GM23338 (cell line): ENCODE results near the gene CNBD2. TPM values are rescaled to one million over a fixed set of nuclear protein-coding genes. Genes with fewer than 3 reads are reported as not detected.

Experiments
- ATAC-seq: fragments of 200-7000 bp; cut with Tn5 transposase; 3 replicates; pipeline ENCODE4 v1.9.1; 2020
- DNase-seq: peaks from one replicate; pipeline ENCODE4 v3.0.0-alpha.2; 2015; ENCODE audit warnings: low spot score
- H2AFZ ChIP-seq: fragments of 200-600 bp; sonication (generic); 2 replicates; pipeline ENCODE4 v1.8.0; 2016; ENCODE audit warnings: antibody characterized with exemption, mild to moderate bottlenecking, moderate library complexity
- H3F3A ChIP-seq: fragments of 200-600 bp; sonication (generic); replicated peaks from 2 replicates; pipeline ENCODE4 v1.8.0; 2017; ENCODE audit warnings: antibody characterized with exemption, mixed run types, low read depth
- H3K27ac ChIP-seq: fragments of 200-600 bp; sonication (generic); 2 replicates; pipeline ENCODE4 v1.6.1; 2016; ENCODE audit warnings: low read depth
- H3K27me3 ChIP-seq: fragments of 200-600 bp; sonication (generic); 2 replicates; pipeline ENCODE4 v1.8.0; 2016; ENCODE audit warnings: mild to moderate bottlenecking, mixed run types, moderate library complexity; ENCODE audit not compliant: insufficient read depth
- H3K36me3 ChIP-seq: fragments of 200-600 bp; sonication (generic); 2 replicates; pipeline ENCODE4 v1.8.0; 2016; ENCODE audit warnings: mild to moderate bottlenecking; ENCODE audit not compliant: insufficient read depth
- H3K4me1 ChIP-seq: fragments of 200-600 bp; sonication (generic); 2 replicates; pipeline ENCODE4 v1.8.0; 2016; ENCODE audit warnings: mild to moderate bottlenecking, moderate library complexity; ENCODE audit not compliant: insufficient read depth
- H3K4me2 ChIP-seq: fragments of 200-600 bp; sonication (generic); 2 replicates; pipeline ENCODE4 v1.7.1; 2017; ENCODE audit warnings: mixed run types
- H3K4me3 ChIP-seq: fragments of 200-600 bp; sonication (generic); 2 replicates; pipeline ENCODE4 v1.6.1; 2016; ENCODE audit warnings: mixed run types
- H3K79me2 ChIP-seq: fragments of 200-600 bp; sonication (generic); replicated peaks from 2 replicates; pipeline ENCODE4 v1.8.0; 2017; ENCODE audit warnings: mild to moderate bottlenecking; ENCODE audit not compliant: insufficient read depth
- H3K9me2 ChIP-seq: fragments of 200-600 bp; sonication (generic); 2 replicates; pipeline ENCODE4 v1.8.0; 2017; ENCODE audit not compliant: insufficient read depth
- H4K20me1 ChIP-seq: fragments of 200-600 bp; sonication (generic); replicated peaks from 2 replicates; pipeline ENCODE4 v1.8.0; 2017; ENCODE audit warnings: mild to moderate bottlenecking; ENCODE audit not compliant: insufficient read depth
- H3K27ac Mint-ChIP-seq: 2 replicates; pipeline ENCODE4 v1.8.0; 2020; ENCODE audit warnings: inconsistent platforms, mild to moderate bottlenecking, moderate library complexity, mixed read lengths
- H3K27me3 Mint-ChIP-seq: 3 replicates; pipeline ENCODE4 v1.8.0; 2022; ENCODE audit warnings: low read depth, mild to moderate bottlenecking, moderate library complexity, mixed read lengths, inconsistent platforms; ENCODE audit not compliant: insufficient read depth, poor library complexity
- H3K36me3 Mint-ChIP-seq: 3 replicates; pipeline ENCODE4 v1.8.0; 2021; ENCODE audit warnings: low read depth, mild to moderate bottlenecking, inconsistent platforms, moderate library complexity, mixed read lengths
- H3K4me1 Mint-ChIP-seq: 3 replicates; pipeline ENCODE4 v1.8.0; 2020; ENCODE audit warnings: mild to moderate bottlenecking, inconsistent platforms, mixed read lengths
- H3K4me3 Mint-ChIP-seq: 3 replicates; pipeline ENCODE4 v1.8.0; 2021; ENCODE audit warnings: moderate library complexity, mild to moderate bottlenecking, inconsistent platforms, mixed read lengths
- H3K9me3 Mint-ChIP-seq: 3 replicates; pipeline ENCODE4 v1.8.0; 2020; ENCODE audit warnings: moderate library complexity, mild to moderate bottlenecking, inconsistent platforms, mixed read lengths
- CREB1 ChIP-seq: fragments of 250-450 bp; sonication (Bioruptor Pico); IDR thresholded peaks from 2 replicates; pipeline ENCODE4 v1.5.0; 2020; ENCODE audit warnings: low read depth, mild to moderate bottlenecking, moderate library complexity
- EZH2 ChIP-seq: fragments of 200-600 bp; sonication (generic); IDR thresholded peaks from one replicate; pipeline ENCODE4 v1.8.0; 2017; ENCODE audit warnings: antibody characterized with exemption, mild to moderate bottlenecking, low read depth; ENCODE audit not compliant: unreplicated experiment
- EZH2phosphoT487 ChIP-seq: fragments of 200-600 bp; sonication (generic); IDR thresholded peaks from one replicate; pipeline ENCODE4 v1.8.1; 2018; ENCODE audit warnings: antibody characterized with exemption; ENCODE audit not compliant: unreplicated experiment
- JUNB ChIP-seq: IDR thresholded peaks from one replicate; pipeline ENCODE4 v1.6.1; 2016; ENCODE audit warnings: antibody characterized with exemption; ENCODE audit not compliant: unreplicated experiment
- NANOG ChIP-seq: IDR thresholded peaks from 2 replicates; pipeline ENCODE4 v1.6.1; 2016; ENCODE audit warnings: antibody characterized with exemption, borderline replicate concordance
- POLR2AphosphoS5 ChIP-seq: IDR thresholded peaks from 2 replicates; pipeline ENCODE4 v1.6.1; 2016; ENCODE audit warnings: antibody characterized with exemption, low read depth
- STAT1 ChIP-seq: IDR thresholded peaks from one replicate; pipeline ENCODE4 v1.6.1; 2016; ENCODE audit warnings: antibody characterized with exemption; ENCODE audit not compliant: unreplicated experiment
- ZNF114 ChIP-seq: fragments of 250-450 bp; sonication (Bioruptor Pico); IDR thresholded peaks from 2 replicates; pipeline ENCODE4 v1.5.0; 2020; ENCODE audit warnings: mild to moderate bottlenecking, moderate library complexity
- ZNF331 ChIP-seq: fragments of 250-450 bp; sonication (Bioruptor Pico); IDR thresholded peaks from 2 replicates; pipeline ENCODE4 v1.5.0; 2020; ENCODE audit warnings: low read depth, mild to moderate bottlenecking, moderate library complexity
- polyA plus RNA-seq: library from polyadenylated mRNA; unstranded; fragments of >200 nt; fragmentation: Nextera tagmentation; extraction: Ambion mirVana; gene quantifications from 2 replicates; pipeline ENCODE4 v1.2.1, GENCODE V29; 2016
- total RNA-seq: library from RNA; depleted of rRNA; stranded (reverse); fragments of >200 nt; shearing (Covaris generic); gene quantifications from 2 replicates; pipeline ENCODE4 v1.2.3, GENCODE V29; 2014
- TF ChIP-seq, protein P1 (sequence below): IDR thresholded peaks from 2 replicates; pipeline ENCODE4 v1.6.1; 2016; ENCODE audit warnings: antibody characterized with exemption
- TF ChIP-seq, protein P2 (sequence below), 2 experiments: fragments of 200-600 bp in 1 of 2; sonication (generic) in 1 of 2; conservative IDR thresholded peaks; 2 replicates each; pipeline versions ENCODE4 v1.5.1 to v1.6.1; 2016 to 2017; ENCODE audit warnings: antibody characterized with exemption in 2 of 2, low read depth in 2 of 2, mild to moderate bottlenecking in 2 of 2, moderate library complexity in 1 of 2
- TF ChIP-seq, protein P3 (sequence below): fragments of 250-450 bp; sonication (Bioruptor Pico); IDR thresholded peaks from 2 replicates; pipeline ENCODE4 v1.5.0; 2020; ENCODE audit warnings: mild to moderate bottlenecking, moderate library complexity
- TF ChIP-seq, protein P4 (sequence below): IDR thresholded peaks from one replicate; pipeline ENCODE4 v1.6.1; 2018; ENCODE audit warnings: antibody characterized with exemption; ENCODE audit not compliant: unreplicated experiment

Gene CNBD2
- total and polyA plus RNA-seq, 2 experiments from 2014 or later, result 2.7 TPM; not detected in 1

DNA sequence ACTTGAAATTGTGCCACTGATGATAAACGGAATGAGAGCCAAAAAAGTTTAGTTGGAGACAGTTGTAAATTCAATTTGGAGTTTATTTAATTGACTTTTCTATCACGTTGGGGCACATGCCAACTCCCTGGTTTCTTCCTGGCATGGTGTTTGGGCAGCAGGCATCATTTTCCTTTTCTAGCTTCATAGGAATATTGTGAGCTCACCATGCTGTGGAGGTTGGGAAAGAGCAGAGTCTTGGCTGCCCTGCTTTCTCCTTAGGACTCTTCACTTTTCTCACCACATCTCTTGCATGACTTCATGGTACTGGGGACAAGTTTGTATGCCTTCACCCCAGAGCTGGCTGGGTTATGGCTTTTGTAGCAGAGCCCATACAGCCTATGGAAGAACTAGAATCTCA, 20.5 kb upstream of the CNBD2 start:
- TF ChIP-seq CREB1 (CRISPR knock-in tag), result no peak
- TF ChIP-seq ZNF331 (CRISPR knock-in tag), result no peak
- no peak for TF ChIP-seq ZNF114 (CRISPR knock-in tag)
- TF ChIP-seq, protein P1, sequence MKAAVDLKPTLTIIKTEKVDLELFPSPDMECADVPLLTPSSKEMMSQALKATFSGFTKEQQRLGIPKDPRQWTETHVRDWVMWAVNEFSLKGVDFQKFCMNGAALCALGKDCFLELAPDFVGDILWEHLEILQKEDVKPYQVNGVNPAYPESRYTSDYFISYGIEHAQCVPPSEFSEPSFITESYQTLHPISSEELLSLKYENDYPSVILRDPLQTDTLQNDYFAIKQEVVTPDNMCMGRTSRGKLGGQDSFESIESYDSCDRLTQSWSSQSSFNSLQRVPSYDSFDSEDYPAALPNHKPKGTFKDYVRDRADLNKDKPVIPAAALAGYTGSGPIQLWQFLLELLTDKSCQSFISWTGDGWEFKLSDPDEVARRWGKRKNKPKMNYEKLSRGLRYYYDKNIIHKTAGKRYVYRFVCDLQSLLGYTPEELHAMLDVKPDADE, result no peak
- no peak for TF ChIP-seq JUNB
- no peak for TF ChIP-seq STAT1
- TF ChIP-seq, protein P2, sequence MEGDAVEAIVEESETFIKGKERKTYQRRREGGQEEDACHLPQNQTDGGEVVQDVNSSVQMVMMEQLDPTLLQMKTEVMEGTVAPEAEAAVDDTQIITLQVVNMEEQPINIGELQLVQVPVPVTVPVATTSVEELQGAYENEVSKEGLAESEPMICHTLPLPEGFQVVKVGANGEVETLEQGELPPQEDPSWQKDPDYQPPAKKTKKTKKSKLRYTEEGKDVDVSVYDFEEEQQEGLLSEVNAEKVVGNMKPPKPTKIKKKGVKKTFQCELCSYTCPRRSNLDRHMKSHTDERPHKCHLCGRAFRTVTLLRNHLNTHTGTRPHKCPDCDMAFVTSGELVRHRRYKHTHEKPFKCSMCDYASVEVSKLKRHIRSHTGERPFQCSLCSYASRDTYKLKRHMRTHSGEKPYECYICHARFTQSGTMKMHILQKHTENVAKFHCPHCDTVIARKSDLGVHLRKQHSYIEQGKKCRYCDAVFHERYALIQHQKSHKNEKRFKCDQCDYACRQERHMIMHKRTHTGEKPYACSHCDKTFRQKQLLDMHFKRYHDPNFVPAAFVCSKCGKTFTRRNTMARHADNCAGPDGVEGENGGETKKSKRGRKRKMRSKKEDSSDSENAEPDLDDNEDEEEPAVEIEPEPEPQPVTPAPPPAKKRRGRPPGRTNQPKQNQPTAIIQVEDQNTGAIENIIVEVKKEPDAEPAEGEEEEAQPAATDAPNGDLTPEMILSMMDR (conservative IDR thresholded peaks at IDR 0.05; ENCODE audit: low read depth in 2 of 2), result no peak
- no peak for TF ChIP-seq POLR2AphosphoS5
- TF ChIP-seq EZH2, result no peak
- TF ChIP-seq EZH2phosphoT487, result no peak
- TF ChIP-seq NANOG, result no peak
- TF ChIP-seq, protein P3, sequence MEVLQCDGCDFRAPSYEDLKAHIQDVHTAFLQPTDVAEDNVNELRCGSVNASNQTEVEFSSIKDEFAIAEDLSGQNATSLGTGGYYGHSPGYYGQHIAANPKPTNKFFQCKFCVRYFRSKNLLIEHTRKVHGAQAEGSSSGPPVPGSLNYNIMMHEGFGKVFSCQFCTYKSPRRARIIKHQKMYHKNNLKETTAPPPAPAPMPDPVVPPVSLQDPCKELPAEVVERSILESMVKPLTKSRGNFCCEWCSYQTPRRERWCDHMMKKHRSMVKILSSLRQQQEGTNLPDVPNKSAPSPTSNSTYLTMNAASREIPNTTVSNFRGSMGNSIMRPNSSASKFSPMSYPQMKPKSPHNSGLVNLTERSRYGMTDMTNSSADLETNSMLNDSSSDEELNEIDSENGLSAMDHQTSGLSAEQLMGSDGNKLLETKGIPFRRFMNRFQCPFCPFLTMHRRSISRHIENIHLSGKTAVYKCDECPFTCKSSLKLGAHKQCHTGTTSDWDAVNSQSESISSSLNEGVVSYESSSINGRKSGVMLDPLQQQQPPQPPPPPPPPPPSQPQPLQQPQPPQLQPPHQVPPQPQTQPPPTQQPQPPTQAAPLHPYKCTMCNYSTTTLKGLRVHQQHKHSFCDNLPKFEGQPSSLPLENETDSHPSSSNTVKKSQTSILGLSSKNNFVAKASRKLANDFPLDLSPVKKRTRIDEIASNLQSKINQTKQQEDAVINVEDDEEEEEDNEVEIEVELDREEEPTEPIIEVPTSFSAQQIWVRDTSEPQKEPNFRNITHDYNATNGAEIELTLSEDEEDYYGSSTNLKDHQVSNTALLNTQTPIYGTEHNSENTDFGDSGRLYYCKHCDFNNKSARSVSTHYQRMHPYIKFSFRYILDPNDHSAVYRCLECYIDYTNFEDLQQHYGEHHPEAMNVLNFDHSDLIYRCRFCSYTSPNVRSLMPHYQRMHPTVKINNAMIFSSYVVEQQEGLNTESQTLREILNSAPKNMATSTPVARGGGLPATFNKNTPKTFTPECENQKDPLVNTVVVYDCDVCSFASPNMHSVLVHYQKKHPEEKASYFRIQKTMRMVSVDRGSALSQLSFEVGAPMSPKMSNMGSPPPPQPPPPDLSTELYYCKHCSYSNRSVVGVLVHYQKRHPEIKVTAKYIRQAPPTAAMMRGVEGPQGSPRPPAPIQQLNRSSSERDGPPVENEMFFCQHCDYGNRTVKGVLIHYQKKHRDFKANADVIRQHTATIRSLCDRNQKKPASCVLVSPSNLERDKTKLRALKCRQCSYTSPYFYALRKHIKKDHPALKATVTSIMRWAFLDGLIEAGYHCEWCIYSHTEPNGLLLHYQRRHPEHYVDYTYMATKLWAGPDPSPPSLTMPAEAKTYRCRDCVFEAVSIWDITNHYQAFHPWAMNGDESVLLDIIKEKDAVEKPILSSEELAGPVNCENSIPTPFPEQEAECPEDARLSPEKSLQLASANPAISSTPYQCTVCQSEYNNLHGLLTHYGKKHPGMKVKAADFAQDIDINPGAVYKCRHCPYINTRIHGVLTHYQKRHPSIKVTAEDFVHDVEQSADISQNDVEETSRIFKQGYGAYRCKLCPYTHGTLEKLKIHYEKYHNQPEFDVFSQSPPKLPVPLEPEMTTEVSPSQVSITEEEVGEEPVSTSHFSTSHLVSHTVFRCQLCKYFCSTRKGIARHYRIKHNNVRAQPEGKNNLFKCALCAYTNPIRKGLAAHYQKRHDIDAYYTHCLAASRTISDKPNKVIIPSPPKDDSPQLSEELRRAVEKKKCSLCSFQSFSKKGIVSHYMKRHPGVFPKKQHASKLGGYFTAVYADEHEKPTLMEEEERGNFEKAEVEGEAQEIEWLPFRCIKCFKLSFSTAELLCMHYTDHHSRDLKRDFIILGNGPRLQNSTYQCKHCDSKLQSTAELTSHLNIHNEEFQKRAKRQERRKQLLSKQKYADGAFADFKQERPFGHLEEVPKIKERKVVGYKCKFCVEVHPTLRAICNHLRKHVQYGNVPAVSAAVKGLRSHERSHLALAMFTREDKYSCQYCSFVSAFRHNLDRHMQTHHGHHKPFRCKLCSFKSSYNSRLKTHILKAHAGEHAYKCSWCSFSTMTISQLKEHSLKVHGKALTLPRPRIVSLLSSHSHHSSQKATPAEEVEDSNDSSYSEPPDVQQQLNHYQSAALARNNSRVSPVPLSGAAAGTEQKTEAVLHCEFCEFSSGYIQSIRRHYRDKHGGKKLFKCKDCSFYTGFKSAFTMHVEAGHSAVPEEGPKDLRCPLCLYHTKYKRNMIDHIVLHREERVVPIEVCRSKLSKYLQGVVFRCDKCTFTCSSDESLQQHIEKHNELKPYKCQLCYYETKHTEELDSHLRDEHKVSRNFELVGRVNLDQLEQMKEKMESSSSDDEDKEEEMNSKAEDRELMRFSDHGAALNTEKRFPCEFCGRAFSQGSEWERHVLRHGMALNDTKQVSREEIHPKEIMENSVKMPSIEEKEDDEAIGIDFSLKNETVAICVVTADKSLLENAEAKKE (CRISPR knock-in tag), result no peak
- TF ChIP-seq, protein P4, sequence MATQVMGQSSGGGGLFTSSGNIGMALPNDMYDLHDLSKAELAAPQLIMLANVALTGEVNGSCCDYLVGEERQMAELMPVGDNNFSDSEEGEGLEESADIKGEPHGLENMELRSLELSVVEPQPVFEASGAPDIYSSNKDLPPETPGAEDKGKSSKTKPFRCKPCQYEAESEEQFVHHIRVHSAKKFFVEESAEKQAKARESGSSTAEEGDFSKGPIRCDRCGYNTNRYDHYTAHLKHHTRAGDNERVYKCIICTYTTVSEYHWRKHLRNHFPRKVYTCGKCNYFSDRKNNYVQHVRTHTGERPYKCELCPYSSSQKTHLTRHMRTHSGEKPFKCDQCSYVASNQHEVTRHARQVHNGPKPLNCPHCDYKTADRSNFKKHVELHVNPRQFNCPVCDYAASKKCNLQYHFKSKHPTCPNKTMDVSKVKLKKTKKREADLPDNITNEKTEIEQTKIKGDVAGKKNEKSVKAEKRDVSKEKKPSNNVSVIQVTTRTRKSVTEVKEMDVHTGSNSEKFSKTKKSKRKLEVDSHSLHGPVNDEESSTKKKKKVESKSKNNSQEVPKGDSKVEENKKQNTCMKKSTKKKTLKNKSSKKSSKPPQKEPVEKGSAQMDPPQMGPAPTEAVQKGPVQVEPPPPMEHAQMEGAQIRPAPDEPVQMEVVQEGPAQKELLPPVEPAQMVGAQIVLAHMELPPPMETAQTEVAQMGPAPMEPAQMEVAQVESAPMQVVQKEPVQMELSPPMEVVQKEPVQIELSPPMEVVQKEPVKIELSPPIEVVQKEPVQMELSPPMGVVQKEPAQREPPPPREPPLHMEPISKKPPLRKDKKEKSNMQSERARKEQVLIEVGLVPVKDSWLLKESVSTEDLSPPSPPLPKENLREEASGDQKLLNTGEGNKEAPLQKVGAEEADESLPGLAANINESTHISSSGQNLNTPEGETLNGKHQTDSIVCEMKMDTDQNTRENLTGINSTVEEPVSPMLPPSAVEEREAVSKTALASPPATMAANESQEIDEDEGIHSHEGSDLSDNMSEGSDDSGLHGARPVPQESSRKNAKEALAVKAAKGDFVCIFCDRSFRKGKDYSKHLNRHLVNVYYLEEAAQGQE, result no peak
- ATAC-seq (no peak), DNase-seq (no peak)
- H3K9me3 Mint-ChIP-seq, result no peaks in the 10 kb centered on the region
- Histone ChIP-seq H3K27me3 (no peaks in the 10 kb centered on the region), H3F3A (peaks cover 6% of the 10 kb centered on the region; the same call in 1 of the 2 replicates), H3K4me3 (no peak overlapping the region), H3K27ac (no peak overlapping the region; the same call in 1 of the 2 replicates), H3K4me2 (no peak overlapping the region), H2AFZ (no peak overlapping the region), H4K20me1 (peaks cover 9% of the 10 kb centered on the region), H3K36me3 (peaks cover under 1% of the 10 kb centered on the region; the same call in 1 of the 2 replicates), H3K4me1 (peaks cover 7% of the 10 kb centered on the region; the same call in 1 of the 2 replicates), H3K9me2 (no peaks in the 10 kb centered on the region), H3K79me2 (peaks cover 13% of the 10 kb centered on the region)
- no peak overlapping the region for H3K27ac Mint-ChIP-seq
- peaks cover 12% of the 10 kb centered on the region; the same call in 2 of the 3 replicates for H3K4me1 Mint-ChIP-seq
- H3K4me3 Mint-ChIP-seq, result no peak overlapping the region
- H3K36me3 Mint-ChIP-seq, result peaks cover 22% of the 10 kb centered on the region
- H3K27me3 Mint-ChIP-seq, result peaks cover 6% of the 10 kb centered on the region
